Activated CD4-positive, alpha-beta memory T cell treated with anti-CD3 and anti-CD28 coated beads, Interleukin-2, amount 10 ng/mL, durations not matched to agents 7 days and 5 days (primary cell): Measurements from ENCODE around the gene GATA3. TPM values are rescaled to one million over a fixed set of nuclear protein-coding genes. Genes with fewer than 3 reads are reported as not detected.

Source experiments
- CTCF ChIA-PET: fragments of 350-600 bp; sonication (Branson Sonifier 250); formaldehyde crosslinking; loops from one replicate; lab custom pipeline; 2021; ENCODE audit warnings: antibody characterized with exemption, inconsistent platforms; lab: Charles Lee
- POLR2A ChIA-PET: fragments of 350-600 bp; sonication (Branson Sonifier 250); formaldehyde crosslinking; loops from one replicate; lab custom pipeline; 2021; ENCODE audit warnings: antibody characterized with exemption; lab: Charles Lee
- DNase-seq: peaks from one replicate; pipeline ENCODE4 v3.0.0-alpha.2; 2020
- H3K27ac Mint-ChIP-seq: one replicate; pipeline ENCODE4 v1.8.0; 2021; ENCODE audit warnings: mild to moderate bottlenecking, mixed read lengths
- H3K27me3 Mint-ChIP-seq: one replicate; pipeline ENCODE4 v1.8.0; 2021; ENCODE audit warnings: mixed read lengths
- H3K36me3 Mint-ChIP-seq: one replicate; pipeline ENCODE4 v1.8.0; 2021; ENCODE audit warnings: low read depth, mixed read lengths
- H3K4me1 Mint-ChIP-seq: one replicate; pipeline ENCODE4 v1.8.0; 2021; ENCODE audit warnings: mixed read lengths
- H3K4me3 Mint-ChIP-seq: one replicate; pipeline ENCODE4 v1.8.0; 2021; ENCODE audit warnings: mild to moderate bottlenecking, mixed read lengths
- H3K9me3 Mint-ChIP-seq: one replicate; pipeline ENCODE4 v1.8.0; 2021; ENCODE audit warnings: mixed read lengths
- total RNA-seq, 2 experiments: library from RNA; stranded (reverse); gene quantifications; one replicate each; pipeline ENCODE4 v1.2.3, GENCODE V29; 2021

Gene GATA3
- total RNA-seq, 2 experiments from 2014 or later = 112 TPM

DNA sequence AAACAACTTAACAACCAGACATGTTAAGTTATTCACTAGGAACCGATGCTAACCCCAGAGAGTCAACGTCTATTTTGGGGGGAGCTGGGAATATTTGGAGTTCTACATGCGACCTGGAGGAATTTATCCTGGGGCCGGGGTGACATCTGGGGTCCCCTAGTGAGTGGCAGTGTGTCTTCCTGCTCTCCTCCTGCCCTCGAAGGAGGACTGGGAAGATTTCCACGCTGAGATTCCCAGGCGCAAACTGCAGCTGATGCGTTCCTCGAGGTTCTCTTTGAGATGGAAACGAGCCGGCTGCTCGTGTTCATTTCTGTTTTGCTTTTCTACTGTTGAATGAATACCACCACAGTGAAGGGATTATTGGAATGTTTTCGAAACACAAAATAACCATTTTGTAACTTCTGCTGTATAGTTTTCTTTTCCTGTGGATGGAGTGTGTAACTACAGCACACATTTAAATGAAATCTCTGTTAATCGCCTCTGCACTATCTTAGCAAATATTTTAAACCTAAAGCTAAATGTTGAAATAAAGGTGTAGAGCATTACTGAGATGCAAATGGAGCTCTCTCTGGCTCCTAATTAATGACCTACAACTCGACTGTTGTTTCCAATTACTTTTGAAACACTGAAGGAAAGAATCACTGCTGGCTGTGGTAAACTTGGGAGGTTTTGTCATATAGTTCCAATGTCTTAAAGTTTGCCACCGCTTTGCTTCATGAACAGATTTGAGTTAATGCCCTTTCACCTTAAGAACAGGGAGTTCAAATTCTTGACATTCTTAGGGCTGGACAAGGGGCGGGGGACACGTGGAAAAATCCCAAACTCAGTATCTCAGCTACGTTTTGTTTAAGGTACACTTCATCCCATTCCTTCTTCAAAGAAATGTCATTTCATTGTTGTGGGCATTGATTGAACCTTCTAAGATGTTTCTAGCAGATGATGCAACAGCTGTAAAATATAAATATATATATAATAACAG lies 21.1 kb downstream of the GATA3 start:
- H3K27ac Mint-ChIP-seq = no peak overlapping the region
- peaks cover 51% of the 10 kb centered on the region for H3K4me1 Mint-ChIP-seq
- no peak overlapping the region for H3K4me3 Mint-ChIP-seq
- H3K9me3 Mint-ChIP-seq = no peaks in the 10 kb centered on the region
- DNase-seq = no peak
- peaks cover 64% of the 10 kb centered on the region for H3K36me3 Mint-ChIP-seq
- ChIA-PET CTCF (interaction anchor here (1.4 to 2.5 kb wide), 2 partner anchors 11 to 21 kb away, joined by 4 to 7 read pairs; partner anchors contain the start of gene GATA3), POLR2A (interaction anchor here (1.2 to 3.1 kb wide), 11 partner anchors 9 to 327 kb away, joined by 3 to 23 read pairs (median 4); no protein-coding TSS in a partner anchor)
- no peaks in the 10 kb centered on the region for H3K27me3 Mint-ChIP-seq

DNA sequence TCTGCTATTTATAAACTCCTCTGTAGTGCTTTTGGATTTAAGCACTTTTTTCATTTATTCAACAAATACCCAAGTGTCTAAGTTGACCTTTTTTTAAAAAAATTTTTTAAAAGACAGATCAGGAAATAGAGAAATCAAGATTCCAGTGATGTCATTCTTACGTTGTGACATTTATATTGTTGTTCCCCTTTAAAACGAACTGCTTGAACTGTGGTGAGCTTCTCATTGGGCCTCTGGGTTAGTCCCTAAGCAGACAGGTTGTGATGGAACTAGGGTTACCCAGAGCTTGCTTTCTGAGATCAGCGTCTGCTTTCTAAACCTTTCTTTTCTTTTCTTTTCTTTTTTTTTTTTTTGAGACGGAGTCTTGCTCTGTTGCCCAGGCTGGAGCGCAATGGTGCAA lies 22.4 kb downstream of the GATA3 start:
- no peak for DNase-seq
- Mint-ChIP-seq H3K36me3 (peaks cover 61% of the 10 kb centered on the region), H3K4me1 (peaks cover 40% of the 10 kb centered on the region), H3K4me3 (no peak overlapping the region), H3K27me3 (no peaks in the 10 kb centered on the region), H3K27ac (no peak overlapping the region), H3K9me3 (no peaks in the 10 kb centered on the region)
- ChIA-PET CTCF (interaction anchor here (2.5 kb wide), 1 partner anchor 10 kb away, joined by 7 read pairs; no protein-coding TSS in a partner anchor), POLR2A (interaction anchor here (1.3 kb wide), 1 partner anchor 20 kb away, joined by 3 read pairs; no protein-coding TSS in a partner anchor)

DNA sequence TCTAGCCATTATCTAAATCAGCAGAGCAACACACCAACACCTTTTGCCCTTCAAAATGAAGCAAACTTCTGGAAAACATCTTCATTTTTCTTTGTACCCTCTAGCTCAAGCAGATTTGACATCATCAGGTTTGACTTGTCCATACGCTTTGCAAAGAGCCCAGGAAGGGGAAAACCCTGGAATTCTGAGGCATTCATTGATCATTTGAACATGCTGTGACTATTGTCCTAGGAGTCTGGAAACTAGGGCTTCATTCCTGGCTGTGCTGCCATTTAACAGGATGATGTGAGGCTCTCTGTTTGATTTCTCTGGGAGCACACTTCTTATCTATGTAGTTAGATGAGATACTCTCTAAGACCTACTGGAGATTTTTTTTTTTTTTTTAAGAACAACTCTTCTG lies 23.5 kb downstream of the GATA3 start:
- Mint-ChIP-seq H3K27ac (peak overlapping the region; percentile 19), H3K36me3 (peaks cover 57% of the 10 kb centered on the region), H3K4me1 (peaks cover 32% of the 10 kb centered on the region), H3K4me3 (no peak overlapping the region), H3K27me3 (no peaks in the 10 kb centered on the region), H3K9me3 (no peaks in the 10 kb centered on the region)
- ChIA-PET CTCF (no interaction called here), POLR2A (interaction anchor here (0.6 to 1.3 kb wide), 2 partner anchors 16 to 21 kb away, joined by 3 read pairs; no protein-coding TSS in a partner anchor)
- no peak for DNase-seq

- Mint-ChIP-seq H3K36me3 (peaks cover 52% of the 10 kb centered on the region), H3K27me3 (no peaks in the 10 kb centered on the region), H3K9me3 (no peaks in the 10 kb centered on the region), H3K4me1 (peaks cover 21% of the 10 kb centered on the region), H3K27ac (no peak overlapping the region), H3K4me3 (no peak overlapping the region)
- no peak for DNase-seq
- ChIA-PET POLR2A (interaction anchor here (1.9 kb wide), 1 partner anchor 9 kb away, joined by 4 read pairs; no protein-coding TSS in a partner anchor), CTCF (no interaction called here)
These were observed 24.6 kb downstream of the GATA3 start for GRCh38 chr10:8079126-8079525.

GRCh38 chr10:8084799-8085198 lies 30.3 kb downstream of the GATA3 start:
- H3K4me1 Mint-ChIP-seq = peaks cover 30% of the 10 kb centered on the region
- no peaks in the 10 kb centered on the region for H3K27me3 Mint-ChIP-seq
- H3K36me3 Mint-ChIP-seq = peaks cover 38% of the 10 kb centered on the region
- no peak overlapping the region for H3K4me3 Mint-ChIP-seq
- no peak for DNase-seq
- H3K27ac Mint-ChIP-seq = no peak overlapping the region
- POLR2A ChIA-PET = interaction anchor here (1.1 to 2.7 kb wide), 2 partner anchors 14 to 25 kb away, joined by 3 to 7 read pairs; no protein-coding TSS in a partner anchor
- H3K9me3 Mint-ChIP-seq = no peaks in the 10 kb centered on the region
- CTCF ChIA-PET = no interaction called here

GRCh38 chr10:8085251-8085650 lies 30.8 kb downstream of the GATA3 start:
- H3K9me3 Mint-ChIP-seq = no peaks in the 10 kb centered on the region
- peaks cover 38% of the 10 kb centered on the region for H3K36me3 Mint-ChIP-seq
- POLR2A ChIA-PET = interaction anchor here (1.1 to 2.7 kb wide), 2 partner anchors 14 to 26 kb away, joined by 3 to 7 read pairs; no protein-coding TSS in a partner anchor
- CTCF ChIA-PET = no interaction called here
- peaks cover 32% of the 10 kb centered on the region for H3K4me1 Mint-ChIP-seq
- no peak overlapping the region for H3K27ac Mint-ChIP-seq
- H3K4me3 Mint-ChIP-seq = no peak overlapping the region
- no peak for DNase-seq
- H3K27me3 Mint-ChIP-seq = no peaks in the 10 kb centered on the region

- ChIA-PET POLR2A (interaction anchor here (0.8 to 2.7 kb wide), 2 partner anchors 19 to 27 kb away, joined by 4 to 7 read pairs; no protein-coding TSS in a partner anchor), CTCF (interaction anchor here (1.1 to 1.4 kb wide), 2 partner anchors 11 to 246 kb away, joined by 3 to 7 read pairs; no protein-coding TSS in a partner anchor)
- DNase-seq = no peak
- H3K36me3 Mint-ChIP-seq = peaks cover 32% of the 10 kb centered on the region
- no peaks in the 10 kb centered on the region for H3K27me3 Mint-ChIP-seq
- no peaks in the 10 kb centered on the region for H3K9me3 Mint-ChIP-seq
- H3K27ac Mint-ChIP-seq = no peak overlapping the region
- H3K4me3 Mint-ChIP-seq = no peak overlapping the region
- peaks cover 32% of the 10 kb centered on the region for H3K4me1 Mint-ChIP-seq
These were observed 31.8 kb downstream of the GATA3 start for GRCh38 chr10:8086315-8086714.

DNA sequence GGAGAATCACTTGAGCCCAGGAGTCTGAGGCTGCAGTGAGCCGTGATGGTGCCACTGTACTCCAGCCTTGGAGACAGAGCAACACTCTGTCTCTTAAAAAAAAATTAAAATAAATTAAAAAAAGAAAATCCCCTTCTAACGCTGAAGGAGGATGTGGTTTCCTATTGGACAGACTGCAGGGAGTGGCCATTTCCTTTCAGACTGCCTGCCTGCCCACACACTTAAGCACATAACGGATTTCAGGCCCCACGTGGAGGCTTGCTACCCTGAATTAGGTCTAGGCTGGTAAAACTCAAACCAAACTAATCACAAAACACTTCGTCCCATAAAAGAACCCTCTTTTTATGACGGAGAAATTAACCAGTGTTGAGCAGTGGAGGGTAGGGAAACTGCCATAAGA lies 34.0 kb downstream of the GATA3 start:
- DNase-seq = peak; percentile 70
- Mint-ChIP-seq H3K36me3 (peaks cover 20% of the 10 kb centered on the region), H3K27me3 (no peaks in the 10 kb centered on the region), H3K27ac (peak overlapping the region; percentile 78), H3K9me3 (no peaks in the 10 kb centered on the region), H3K4me3 (no peak overlapping the region), H3K4me1 (peaks cover 36% of the 10 kb centered on the region)
- ChIA-PET CTCF (no interaction called here), POLR2A (interaction anchor here (1.0 to 1.5 kb wide), 3 partner anchors 13 to 32 kb away, joined by 3 to 6 read pairs (median 3); no protein-coding TSS in a partner anchor)

DNA sequence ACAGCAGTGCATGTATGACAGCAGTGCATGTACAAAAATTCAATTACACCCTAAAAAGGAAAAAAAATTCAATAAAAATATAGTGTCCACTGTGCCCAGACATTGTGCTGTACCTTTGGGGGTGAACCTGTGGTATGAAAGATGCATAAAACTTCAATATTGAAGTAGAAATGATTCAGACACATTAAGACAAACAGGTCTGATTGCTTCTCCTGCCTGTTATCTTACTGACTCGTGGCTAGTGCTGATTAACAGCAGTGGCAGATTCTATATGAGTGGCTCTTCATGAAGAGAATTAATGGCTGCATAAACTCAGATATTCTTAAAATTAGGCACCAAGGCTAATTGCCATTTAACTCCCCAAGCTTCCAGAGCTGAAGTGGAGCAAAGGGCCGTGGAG lies 37.9 kb downstream of the GATA3 start:
- H3K9me3 Mint-ChIP-seq = no peaks in the 10 kb centered on the region
- H3K36me3 Mint-ChIP-seq = peaks cover 17% of the 10 kb centered on the region
- ChIA-PET POLR2A (interaction anchor here (1.2 kb wide), 1 partner anchor 24 kb away, joined by 3 read pairs; no protein-coding TSS in a partner anchor), CTCF (no interaction called here)
- H3K4me1 Mint-ChIP-seq = peaks cover 36% of the 10 kb centered on the region
- no peak for DNase-seq
- H3K4me3 Mint-ChIP-seq = no peak overlapping the region
- H3K27ac Mint-ChIP-seq = no peak overlapping the region
- H3K27me3 Mint-ChIP-seq = no peaks in the 10 kb centered on the region

DNA sequence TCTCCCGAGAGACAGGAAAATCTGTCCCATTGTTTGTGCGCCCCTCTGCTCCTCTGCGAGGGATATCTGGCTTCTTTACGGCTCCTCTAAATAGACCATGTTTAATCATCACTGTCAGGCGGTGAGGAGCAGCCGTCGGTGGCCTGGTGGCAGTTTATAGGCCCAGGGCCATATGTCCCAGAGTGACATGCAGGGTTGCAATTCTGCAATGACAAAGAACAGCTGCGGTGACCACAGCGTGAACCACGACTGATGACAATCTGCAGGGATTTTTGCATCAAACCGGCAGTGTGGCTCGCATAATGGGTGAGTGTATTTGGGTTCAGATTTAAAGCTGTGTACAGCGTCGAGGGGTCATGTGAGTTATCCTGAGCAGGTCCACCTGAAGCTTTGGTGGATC lies 41.5 kb downstream of the GATA3 start:
- H3K4me3 Mint-ChIP-seq = no peak overlapping the region
- H3K36me3 Mint-ChIP-seq = peaks cover 13% of the 10 kb centered on the region
- peaks cover 2% of the 10 kb centered on the region for H3K9me3 Mint-ChIP-seq
- H3K4me1 Mint-ChIP-seq = peaks cover 16% of the 10 kb centered on the region
- ChIA-PET POLR2A (no interaction called here), CTCF (interaction anchor here (1.7 kb wide), 1 partner anchor 88 kb away, joined by 5 read pairs; no protein-coding TSS in a partner anchor)
- H3K27ac Mint-ChIP-seq = no peak overlapping the region
- no peaks in the 10 kb centered on the region for H3K27me3 Mint-ChIP-seq
- DNase-seq = peak; percentile 32

- H3K4me1 Mint-ChIP-seq = peaks cover 15% of the 10 kb centered on the region
- ChIA-PET CTCF (interaction anchor here (1.7 kb wide), 1 partner anchor 87 kb away, joined by 5 read pairs; no protein-coding TSS in a partner anchor), POLR2A (interaction anchor here (1.3 kb wide), 1 partner anchor 44 kb away, joined by 3 read pairs; no protein-coding TSS in a partner anchor)
- H3K27me3 Mint-ChIP-seq = no peaks in the 10 kb centered on the region
- peaks cover 2% of the 10 kb centered on the region for H3K9me3 Mint-ChIP-seq
- no peak overlapping the region for H3K27ac Mint-ChIP-seq
- peaks cover 12% of the 10 kb centered on the region for H3K36me3 Mint-ChIP-seq
- no peak for DNase-seq
- H3K4me3 Mint-ChIP-seq = no peak overlapping the region
These were observed 42.4 kb downstream of the GATA3 start for GRCh38 chr10:8096931-8097330.

- no peak for DNase-seq
- Mint-ChIP-seq H3K4me3 (no peak overlapping the region), H3K27ac (no peak overlapping the region), H3K9me3 (peaks cover 2% of the 10 kb centered on the region), H3K36me3 (peaks cover 8% of the 10 kb centered on the region), H3K27me3 (no peaks in the 10 kb centered on the region), H3K4me1 (peaks cover 8% of the 10 kb centered on the region)
- CTCF ChIA-PET = no interaction called here
- POLR2A ChIA-PET = no interaction called here
These were observed 45.9 kb downstream of the GATA3 start for GRCh38 chr10:8100366-8100765.
